Bronchial epithelial cell (primary cell): ENCODE measurements around the gene GPR158. TPM values are rescaled to one million over a fixed set of nuclear protein-coding genes. Genes with fewer than 3 reads are reported as not detected.

Experiments used
- DNase-seq: peaks from one replicate; pipeline ENCODE4 v3.0.0-alpha.2; 2010; ENCODE audit warnings: low read depth
- FAIRE-seq: peaks from 2 replicates; lab custom pipeline; 2011; peaks lifted over from hg19 to GRCh38; lab: Jason Lieb, UNC
- H3K27me3 ChIP-seq: 2 replicates; pipeline ENCODE4 v1.5.1; 2011; ENCODE audit warnings: low read length; ENCODE audit not compliant: control insufficient read depth, insufficient read depth
- H3K36me3 ChIP-seq: 2 replicates; pipeline ENCODE4 v1.5.1; 2011; ENCODE audit warnings: low read length; ENCODE audit not compliant: control insufficient read depth, insufficient read depth
- H3K4me3 ChIP-seq: 2 replicates; pipeline ENCODE4 v1.5.1; 2011; ENCODE audit warnings: mild to moderate bottlenecking, low read depth, low read length, control low read depth
- CTCF ChIP-seq: IDR thresholded peaks from 2 replicates; pipeline ENCODE4 v1.5.1; 2011; ENCODE audit warnings: mild to moderate bottlenecking, moderate library complexity, low read length, control low read depth, inconsistent platforms; ENCODE audit not compliant: insufficient read depth, severe bottlenecking
- total RNA-seq: library from RNA; depleted of rRNA; stranded (reverse); fragments of >200 nt; gene quantifications from 2 replicates; pipeline ENCODE4 v1.2.1, GENCODE V29; 2014

The GPR158 gene
- total RNA-seq, 1 donor from 2014 or later = under 0.01 TPM

GRCh38 chr10:25393621-25394020 is 218.8 kb downstream of the GPR158 start:
- no peak overlapping the region for H3K4me3 ChIP-seq
- no peaks in the 10 kb centered on the region for H3K27me3 ChIP-seq
- FAIRE-seq = no peak
- no peaks in the 10 kb centered on the region for H3K36me3 ChIP-seq
- no peak for DNase-seq
- TF ChIP-seq CTCF = no peak

GRCh38 chr10:25398680-25399079 is 223.9 kb downstream of the GPR158 start:
- Histone ChIP-seq H3K4me3 (no peak overlapping the region), H3K36me3 (no peaks in the 10 kb centered on the region), H3K27me3 (no peaks in the 10 kb centered on the region)
- FAIRE-seq = no peak
- DNase-seq = no peak
- TF ChIP-seq CTCF = no peak

- no peaks in the 10 kb centered on the region for H3K36me3 ChIP-seq
- no peak for FAIRE-seq
- no peaks in the 10 kb centered on the region for H3K27me3 ChIP-seq
- DNase-seq = peak; percentile 51
- no peak overlapping the region for H3K4me3 ChIP-seq
- TF ChIP-seq CTCF = no peak
Observed at GRCh38 chr10:25405871-25406270, 231.1 kb downstream of the GPR158 start.

- FAIRE-seq = no peak
Observed at GRCh38 chr10:25417611-25418010, 242.8 kb downstream of the GPR158 start.

GRCh38 chr10:25425776-25426175 is 251.0 kb downstream of the GPR158 start:
- TF ChIP-seq CTCF = no peak
- FAIRE-seq (no peak), DNase-seq (no peak)
- Histone ChIP-seq H3K4me3 (no peak overlapping the region), H3K27me3 (no peaks in the 10 kb centered on the region), H3K36me3 (no peaks in the 10 kb centered on the region)

More at GRCh38 chr10:25417611-25418010, 242.8 kb downstream of the GPR158 start:
- H3K36me3 ChIP-seq = no peaks in the 10 kb centered on the region
- H3K4me3 ChIP-seq = no peak overlapping the region
- no peak for DNase-seq
- no peaks in the 10 kb centered on the region for H3K27me3 ChIP-seq
- TF ChIP-seq CTCF = no peak

- Histone ChIP-seq H3K4me3 (no peak overlapping the region), H3K27me3 (no peaks in the 10 kb centered on the region), H3K36me3 (no peaks in the 10 kb centered on the region)
- TF ChIP-seq CTCF = no peak
- DNase-seq (no peak), FAIRE-seq (no peak)
Observed at GRCh38 chr10:25436431-25436830, 261.6 kb downstream of the GPR158 start.
